NCI-H128 (cell line): ENCODE data around the gene DCTN2.
A peak's percentile ranks its signal among the peaks of the same experiment; 100 is the strongest.
"Not testable (repeated sequence)": the region's sequence is repeated elsewhere in the genome, so short reads cannot be mapped to it uniquely, and the experiment has no call there.

Experiments
- DNase-seq: peaks from one replicate; lab custom pipeline; 2025; ENCODE audit not compliant: unreplicated experiment; lab: John Stamatoyannopoulos, UW

Gene DCTN2

GRCh38 chr12:57577981-57578758 is 31.2 kb upstream of the DCTN2 start:
- DNase-seq, result no peak

GRCh38 chr12:57576613-57577160 is 29.7 kb upstream of the DCTN2 start:
- no peak for DNase-seq

- no peak for DNase-seq
Measured at GRCh38 chr12:57575771-57576612, 29.0 kb upstream of the DCTN2 start.

GRCh38 chr12:57574795-57575194 is 27.8 kb upstream of the DCTN2 start:
- no peak for DNase-seq

GRCh38 chr12:57571926-57572762 is 25.2 kb upstream of the DCTN2 start:
- DNase-seq, result no peak

- DNase-seq, result not testable (repeated sequence)
Measured at GRCh38 chr12:57570438-57570837, 23.4 kb upstream of the DCTN2 start.

GRCh38 chr12:57569858-57570257 is 22.9 kb upstream of the DCTN2 start:
- no peak for DNase-seq

GRCh38 chr12:57568838-57569237 is 21.8 kb upstream of the DCTN2 start:
- DNase-seq, result no peak

- no peak for DNase-seq
Measured at GRCh38 chr12:57564178-57564740, 17.3 kb upstream of the DCTN2 start.

- DNase-seq, result no peak
Measured at GRCh38 chr12:57563358-57563757, 16.4 kb upstream of the DCTN2 start.

GRCh38 chr12:57561117-57561516 is 14.1 kb upstream of the DCTN2 start:
- DNase-seq, result not testable (repeated sequence)

GRCh38 chr12:57560516-57560915 is 13.5 kb upstream of the DCTN2 start:
- DNase-seq, result no peak

GRCh38 chr12:57558864-57559263 is 11.9 kb upstream of the DCTN2 start:
- no peak for DNase-seq

- no peak for DNase-seq
Measured at GRCh38 chr12:57554897-57555296, 7.9 kb upstream of the DCTN2 start.

- DNase-seq, result no peak
Measured at GRCh38 chr12:57554453-57554852, 7.5 kb upstream of the DCTN2 start.

GRCh38 chr12:57553343-57554202 is 6.6 kb upstream of the DCTN2 start:
- peak; percentile 46 for DNase-seq

- no peak for DNase-seq
Measured at GRCh38 chr12:57552835-57553313, 5.9 kb upstream of the DCTN2 start.

- DNase-seq, result no peak
Measured at GRCh38 chr12:57552306-57552651, 5.3 kb upstream of the DCTN2 start.

GRCh38 chr12:57551637-57552305 is 4.8 kb upstream of the DCTN2 start:
- DNase-seq, result no peak
